ENCODE measurements around the gene SLC35F6.

- TF ChIP-seq CTCF (IDR thresholded peaks at IDR 0.05) (no peak), POLR2AphosphoS5 (IDR thresholded peaks at IDR 0.05) (no peak), POLR2A (IDR thresholded peaks at IDR 0.05) (no peak)
Measured at GRCh38 chr2:26801796-26802195, 37.7 kb downstream of the SLC35F6 start.

Measured in breast epithelium (tissue), 3 donors.